ENCODE results near the gene TAP2.

TAP2 gene

DNA sequence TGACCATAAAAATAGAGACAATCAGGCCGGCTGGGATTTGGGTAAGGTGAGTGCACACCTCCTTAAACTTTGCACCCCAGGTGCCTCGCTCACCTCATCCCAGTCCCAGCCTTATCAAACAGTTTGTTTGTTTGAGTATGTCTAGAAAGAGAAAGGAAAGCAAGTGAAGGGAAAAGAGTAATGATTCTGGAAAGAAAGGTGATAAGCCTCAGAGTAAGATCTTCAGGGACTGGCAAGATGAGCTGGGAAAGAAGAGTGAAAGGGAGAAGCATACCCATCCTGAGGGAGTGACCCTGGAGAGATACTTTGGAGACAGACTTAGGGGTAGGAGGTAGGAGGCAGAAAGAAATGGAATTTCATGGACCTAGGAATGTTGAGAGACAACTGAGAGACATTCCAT, 1.7 kb downstream of the TAP2 start:
- Histone ChIP-seq H3K27ac (ENCODE audit: low read depth, low read length) (no peak overlapping the region), H3K4me3 (ENCODE audit: insufficient read depth, low read length, poor library complexity, severe bottlenecking) (peak overlapping the region; percentile 67), H3K36me3 (ENCODE audit: low read length) (peaks cover 6% of the 10 kb centered on the region; the same call in 1 of the 2 replicates), H3K9ac (ENCODE audit: low read length) (peak overlapping the region; percentile 73), H3K79me2 (ENCODE audit: insufficient read depth, low read length) (peaks cover 16% of the 10 kb centered on the region; the same call in 1 of the 2 replicates), H3K9me3 (ENCODE audit: insufficient read depth, low read length) (no peaks in the 10 kb centered on the region), H4K20me1 (ENCODE audit: low read depth, low read length) (no peaks in the 10 kb centered on the region), H3K27me3 (ENCODE audit: low read length) (no peaks in the 10 kb centered on the region), H2AFZ (ENCODE audit: low read depth, low read length, severe bottlenecking) (no peak overlapping the region), H3K9me2 (replicated peaks; ENCODE audit: insufficient read depth, low read length) (no peaks in the 10 kb centered on the region), H3K4me2 (ENCODE audit: low read depth, low read length, poor library complexity, severe bottlenecking) (peak overlapping the region; percentile 80), H3F3A (ENCODE audit: insufficient read depth) (no peaks in the 10 kb centered on the region)
- TF ChIP-seq CTCF (IDR thresholded peaks at IDR 0.05; ENCODE audit: insufficient read depth, low read length, poor library complexity, severe bottlenecking) (no peak), EZH2phosphoT487 (conservative IDR thresholded peaks at IDR 0.05; ENCODE audit: low read length) (no peak)

DNA sequence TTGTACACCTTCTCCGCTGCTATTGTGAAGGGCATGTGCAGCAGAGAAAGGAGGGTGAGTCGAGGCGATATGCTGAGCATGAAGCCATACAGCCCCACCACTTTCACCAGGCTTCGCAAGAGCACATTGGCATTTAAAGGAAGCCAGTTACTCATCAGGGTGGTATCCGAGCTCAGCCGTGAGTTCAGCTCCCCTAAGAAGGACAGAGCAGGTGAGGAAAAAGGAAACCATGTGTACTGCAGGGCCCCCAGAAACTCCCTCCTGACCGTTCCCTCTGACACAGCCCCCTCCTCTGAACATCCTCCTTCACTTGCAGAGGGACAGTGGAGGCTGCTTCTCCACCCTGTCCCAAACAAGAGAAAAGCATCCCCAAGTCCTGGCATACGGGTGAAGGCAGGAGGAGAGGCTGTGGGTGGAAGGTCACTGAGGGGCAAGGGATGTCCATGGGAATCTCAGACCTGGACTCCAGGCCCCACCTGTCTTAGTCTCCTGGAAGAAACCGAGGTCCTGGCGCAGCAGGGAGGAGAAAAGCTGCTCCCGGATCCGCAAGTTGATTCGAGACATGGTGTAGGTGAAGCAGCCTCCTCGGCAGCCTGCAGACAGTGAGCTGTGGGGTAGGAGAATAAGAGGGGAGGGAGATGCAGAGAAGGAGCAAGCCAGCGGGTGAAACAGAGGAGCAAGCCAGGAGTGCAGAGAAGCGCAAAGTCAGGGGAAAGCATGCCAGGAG, 3.2 kb downstream of the TAP2 start:
- Histone ChIP-seq H3K27ac (ENCODE audit: low read depth, low read length) (no peak overlapping the region), H3F3A (ENCODE audit: insufficient read depth) (no peaks in the 10 kb centered on the region), H3K79me2 (ENCODE audit: insufficient read depth, low read length) (peaks cover 16% of the 10 kb centered on the region; the same call in 1 of the 2 replicates), H3K4me3 (ENCODE audit: insufficient read depth, low read length, poor library complexity, severe bottlenecking) (no peak overlapping the region), H4K20me1 (ENCODE audit: low read depth, low read length) (no peaks in the 10 kb centered on the region), H3K9me3 (ENCODE audit: insufficient read depth, low read length) (no peaks in the 10 kb centered on the region), H3K27me3 (ENCODE audit: low read length) (no peaks in the 10 kb centered on the region), H3K9ac (ENCODE audit: low read length) (no peak overlapping the region), H3K9me2 (replicated peaks; ENCODE audit: insufficient read depth, low read length) (no peaks in the 10 kb centered on the region), H3K4me2 (ENCODE audit: low read depth, low read length, poor library complexity, severe bottlenecking) (no peak overlapping the region), H2AFZ (ENCODE audit: low read depth, low read length, severe bottlenecking) (no peak overlapping the region), H3K36me3 (ENCODE audit: low read length) (peaks cover 12% of the 10 kb centered on the region; the same call in 1 of the 2 replicates)
- TF ChIP-seq CTCF (IDR thresholded peaks at IDR 0.05; ENCODE audit: insufficient read depth, low read length, poor library complexity, severe bottlenecking) (no peak), EZH2phosphoT487 (conservative IDR thresholded peaks at IDR 0.05; ENCODE audit: low read length) (no peak)

DNA sequence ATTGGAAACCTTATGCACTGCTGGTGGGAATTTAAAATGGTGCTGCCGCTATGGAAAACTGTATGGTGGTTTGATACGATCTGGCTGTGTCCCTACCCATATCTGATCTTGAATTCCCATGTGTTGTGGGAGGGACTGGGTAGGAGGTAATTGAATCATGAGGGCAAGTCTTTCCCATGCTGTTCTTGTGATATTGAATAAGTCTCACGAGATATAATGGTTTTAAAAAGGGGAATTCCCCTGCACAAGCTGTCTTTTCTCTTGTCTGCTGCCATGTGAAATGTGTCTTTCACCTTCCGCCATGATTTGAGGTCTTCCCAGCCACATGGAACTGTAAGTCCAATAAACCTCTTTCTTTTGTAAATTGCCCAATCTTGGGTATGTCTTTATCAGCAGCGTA, 4.9 kb downstream of the TAP2 start:
- TF ChIP-seq EZH2phosphoT487 (conservative IDR thresholded peaks at IDR 0.05; ENCODE audit: low read length): no peak
- no peak for TF ChIP-seq CTCF (IDR thresholded peaks at IDR 0.05; ENCODE audit: insufficient read depth, low read length, poor library complexity, severe bottlenecking)
- H3K4me3 ChIP-seq (ENCODE audit: insufficient read depth, low read length, poor library complexity, severe bottlenecking): no peak overlapping the region
- H4K20me1 ChIP-seq (ENCODE audit: low read depth, low read length): no peaks in the 10 kb centered on the region
- no peak overlapping the region for H3K27ac ChIP-seq (ENCODE audit: low read depth, low read length)
- H3K9me2 ChIP-seq (replicated peaks; ENCODE audit: insufficient read depth, low read length): no peaks in the 10 kb centered on the region
- no peaks in the 10 kb centered on the region for H3K9me3 ChIP-seq (ENCODE audit: insufficient read depth, low read length)
- no peaks in the 10 kb centered on the region for H3K27me3 ChIP-seq (ENCODE audit: low read length)
- no peak overlapping the region for H2AFZ ChIP-seq (ENCODE audit: low read depth, low read length, severe bottlenecking)
- H3K4me2 ChIP-seq (ENCODE audit: low read depth, low read length, poor library complexity, severe bottlenecking): no peak overlapping the region
- H3K79me2 ChIP-seq (ENCODE audit: insufficient read depth, low read length): peaks cover 16% of the 10 kb centered on the region; the same call in 1 of the 2 replicates
- no peaks in the 10 kb centered on the region for H3F3A ChIP-seq (ENCODE audit: insufficient read depth)
- no peak overlapping the region for H3K9ac ChIP-seq (ENCODE audit: low read length)
- peaks cover 12% of the 10 kb centered on the region; the same call in 1 of the 2 replicates for H3K36me3 ChIP-seq (ENCODE audit: low read length)

All from SU-DHL-6 (cell line).